AG10803 (cell line): ENCODE data around the gene HES7.

Experiments used
- DNase-seq: peaks from one replicate; pipeline ENCODE4 v3.0.0; 2010; ENCODE audit warnings: low read depth
- H3K4me3 ChIP-seq: 2 replicates; pipeline ENCODE4 v1.5.1; 2011; ENCODE audit warnings: mild to moderate bottlenecking, low read length, control low read depth
- CTCF ChIP-seq: conservative IDR thresholded peaks from 2 replicates; pipeline ENCODE4 v1.5.1; 2011; ENCODE audit warnings: mild to moderate bottlenecking, low read length, control low read depth, inconsistent platforms

The HES7 gene

GRCh38 chr17:8133399-8133798, 9.5 kb upstream of the HES7 start:
- H3K4me3 ChIP-seq, result no peak overlapping the region
- TF ChIP-seq CTCF, result no peak
- no peak for DNase-seq

- no peak for DNase-seq
- TF ChIP-seq CTCF, result no peak
- no peak overlapping the region for H3K4me3 ChIP-seq
Measured at GRCh38 chr17:8131844-8132441, 8.0 kb upstream of the HES7 start.

- no peak for DNase-seq
- H3K4me3 ChIP-seq, result no peak overlapping the region
- no peak for TF ChIP-seq CTCF
Measured at GRCh38 chr17:8128125-8128784, 4.3 kb upstream of the HES7 start.

GRCh38 chr17:8126491-8127066, 2.7 kb upstream of the HES7 start:
- DNase-seq, result peak; percentile 39
- no peak for TF ChIP-seq CTCF
- peak overlapping the region; percentile 74 for H3K4me3 ChIP-seq

GRCh38 chr17:8125947-8126490, 2.1 kb upstream of the HES7 start:
- H3K4me3 ChIP-seq, result peak overlapping the region; percentile 74
- no peak for TF ChIP-seq CTCF
- no peak for DNase-seq

GRCh38 chr17:8125154-8125946, 1.4 kb upstream of the HES7 start:
- no peak for TF ChIP-seq CTCF
- H3K4me3 ChIP-seq, result peak overlapping the region; percentile 74
- DNase-seq, result peak; percentile 43
